Hindlimb muscle (tissue), 1 donor: ENCODE measurements around the gene BDNF. TPM values are rescaled to one million over a fixed set of nuclear protein-coding genes. Genes with fewer than 3 reads are reported as not detected.
"Not testable (repeated sequence)": the region's sequence is repeated elsewhere in the genome, so short reads cannot be mapped to it uniquely, and the experiment has no call there.

ENCODE experiments used
- DNase-seq: peaks from one replicate; pipeline ENCODE4 v3.0.0-alpha.2; 2013
- polyA plus RNA-seq: library from polyadenylated mRNA; unstranded; fragments of 120-200 nt; gene quantifications from one replicate; pipeline ENCODE4 v1.2.1, GENCODE V29; 2013; ENCODE audit not compliant: insufficient read length

The BDNF gene
- polyA plus RNA-seq, 1 donor: 1.0 TPM

DNA sequence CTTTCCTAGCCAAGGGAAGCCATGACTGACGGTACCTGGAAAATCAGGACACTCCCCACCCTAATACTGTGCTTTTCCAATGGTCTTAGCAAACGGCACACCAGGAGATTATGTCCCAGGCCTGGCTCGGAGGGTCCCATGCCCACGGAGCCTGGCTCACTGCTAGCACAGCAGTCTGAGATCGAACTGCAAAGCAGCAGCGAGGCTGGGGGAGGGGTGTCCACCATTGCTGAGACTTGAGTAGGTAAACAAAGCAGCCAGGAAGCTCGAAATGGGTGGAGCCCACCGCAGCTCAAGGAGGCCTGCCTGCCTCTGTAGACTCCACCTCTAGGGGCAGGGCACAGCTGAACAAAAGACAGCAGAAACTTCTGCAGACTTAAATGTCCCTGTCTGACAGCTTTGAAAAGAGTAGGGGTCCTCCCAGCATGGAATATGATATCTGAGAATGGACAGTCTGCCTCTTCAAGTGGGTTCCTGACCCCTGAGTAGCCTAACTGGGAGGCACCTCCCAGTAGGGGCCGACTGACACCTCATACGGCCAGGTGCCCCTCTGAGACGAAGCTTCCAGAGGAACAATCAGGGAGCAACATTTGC is 34.6 kb downstream of the BDNF start:
- DNase-seq: not testable (repeated sequence)

DNA sequence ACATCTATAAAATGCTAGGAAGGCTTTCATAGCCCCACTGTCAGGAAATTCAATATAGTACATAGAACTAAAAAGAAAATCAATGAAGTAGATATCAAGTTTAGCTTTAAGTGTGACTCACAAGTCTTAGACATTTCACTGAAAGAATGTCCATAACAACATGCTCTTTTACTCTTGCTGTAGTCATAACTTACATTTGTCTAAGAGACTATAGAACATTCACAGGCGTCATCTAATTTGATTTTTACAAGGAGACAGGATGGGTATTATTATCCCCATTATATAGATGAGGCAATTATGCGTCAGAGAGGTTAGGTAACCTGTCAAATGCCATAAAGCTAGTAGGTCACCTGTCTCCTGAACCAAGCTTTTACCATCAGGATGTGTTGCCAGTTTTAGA is 36.9 kb downstream of the BDNF start:
- no peak for DNase-seq

GRCh38 chr11:27660171-27660570 is 40.1 kb downstream of the BDNF start:
- DNase-seq: no peak

GRCh38 chr11:27658535-27659236 is 41.6 kb downstream of the BDNF start:
- DNase-seq: no peak

- DNase-seq: no peak
Observed at GRCh38 chr11:27656806-27657483, 43.3 kb downstream of the BDNF start.

- no peak for DNase-seq
Observed at GRCh38 chr11:27656320-27656719, 43.9 kb downstream of the BDNF start.

- DNase-seq: no peak
Observed at GRCh38 chr11:27653990-27654758, 46.1 kb downstream of the BDNF start.

GRCh38 chr11:27651711-27652110 is 48.5 kb downstream of the BDNF start:
- DNase-seq: no peak

DNA sequence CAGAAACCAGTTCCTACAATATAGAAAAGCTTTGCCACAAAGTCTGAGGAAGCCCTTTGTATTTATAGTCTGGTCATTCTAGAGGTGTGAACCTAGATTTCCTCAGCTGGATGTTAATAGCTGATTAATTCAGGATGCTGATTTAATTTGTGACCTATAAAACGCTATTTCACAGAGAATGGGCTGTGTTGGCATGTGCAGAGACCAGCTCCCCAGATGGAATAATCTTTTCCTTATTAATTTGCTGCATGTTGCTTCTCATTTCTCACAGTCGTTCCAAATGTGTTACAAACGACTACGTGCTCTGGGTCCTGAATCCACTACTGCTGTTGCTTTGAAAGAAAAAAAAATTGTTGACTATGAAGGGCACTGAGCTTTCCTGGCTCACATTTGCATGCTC is 49.3 kb downstream of the BDNF start:
- no peak for DNase-seq

DNA sequence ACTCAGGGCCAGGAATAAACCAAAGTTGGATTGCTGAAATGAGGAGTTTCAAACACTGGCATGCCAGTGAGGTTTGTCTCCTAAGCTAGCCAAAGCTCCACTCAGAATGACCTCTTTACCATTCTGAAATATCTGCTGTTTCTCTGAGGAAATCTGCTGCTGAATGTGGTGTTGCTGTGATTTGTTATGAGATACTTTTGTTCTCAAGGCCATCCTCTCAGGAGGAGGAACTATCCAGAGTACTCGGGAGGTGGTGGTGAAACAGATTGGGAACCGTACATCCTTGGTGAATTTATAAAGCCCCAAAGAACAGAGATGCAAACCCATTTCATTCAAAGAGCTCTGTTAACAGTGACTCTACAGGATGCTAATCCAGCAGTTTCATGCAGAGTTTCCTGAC is 50.5 kb downstream of the BDNF start:
- DNase-seq: no peak

GRCh38 chr11:27648840-27649239 is 51.4 kb downstream of the BDNF start:
- DNase-seq: no peak

DNA sequence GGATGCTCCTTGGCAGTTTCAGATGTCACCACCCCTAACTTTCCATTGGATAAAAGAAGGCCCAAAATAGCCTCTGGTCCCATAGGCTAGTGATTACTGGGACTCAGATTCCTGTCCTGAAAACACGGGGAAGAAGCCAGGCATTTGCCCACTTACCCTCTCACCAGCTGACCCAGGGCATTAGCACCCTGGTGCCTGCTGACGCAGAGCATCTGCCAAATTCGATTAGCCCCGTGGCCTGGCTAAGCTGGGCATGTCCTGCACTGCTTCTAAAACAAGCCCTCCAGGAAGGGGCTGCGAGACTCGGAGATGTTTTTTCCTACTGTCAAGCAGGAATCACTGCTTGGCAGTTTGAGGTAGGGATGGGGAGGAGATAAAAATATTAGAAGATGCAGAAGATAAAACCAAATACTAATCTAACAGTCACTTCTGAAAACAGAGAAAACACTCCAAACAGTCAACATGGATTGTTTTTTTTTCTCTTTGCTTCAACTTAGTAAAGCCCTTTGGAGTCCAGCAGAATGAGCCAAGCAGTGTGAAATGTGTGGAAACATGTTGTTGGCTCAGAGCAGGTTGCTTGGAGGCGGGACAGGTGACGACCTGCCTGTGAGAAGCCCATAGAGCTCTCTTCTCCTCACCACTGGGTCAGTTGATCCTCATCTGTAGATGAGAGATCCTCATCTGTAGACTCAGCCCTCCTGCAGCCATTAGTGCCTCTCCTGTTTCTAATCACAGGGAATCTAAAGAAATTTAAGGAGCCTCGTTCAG is 54.0 kb downstream of the BDNF start:
- no peak for DNase-seq

- DNase-seq: no peak
Observed at GRCh38 chr11:27642954-27643353, 57.3 kb downstream of the BDNF start.

DNA sequence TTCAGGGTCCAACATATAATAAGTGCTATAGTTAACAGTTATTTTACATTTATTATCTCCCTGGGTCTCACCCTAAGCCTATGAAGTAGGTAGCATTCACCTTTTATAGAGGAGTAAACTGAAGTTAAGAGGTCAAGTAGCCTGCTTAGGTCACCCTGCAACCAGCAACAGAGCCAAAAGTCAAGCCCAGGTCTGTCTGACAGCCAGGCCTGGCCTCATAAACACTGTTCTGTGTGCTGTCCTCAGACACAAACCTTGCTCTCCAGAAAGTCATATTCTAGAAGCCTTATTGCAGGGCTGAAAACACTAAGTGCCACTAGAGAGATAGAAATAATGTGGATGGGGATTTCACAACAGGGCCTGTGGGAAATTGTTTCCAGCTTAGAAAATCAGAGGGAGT is 59.3 kb downstream of the BDNF start:
- DNase-seq: no peak

- no peak for DNase-seq
Observed at GRCh38 chr11:27635567-27636037, 64.7 kb downstream of the BDNF start.

DNA sequence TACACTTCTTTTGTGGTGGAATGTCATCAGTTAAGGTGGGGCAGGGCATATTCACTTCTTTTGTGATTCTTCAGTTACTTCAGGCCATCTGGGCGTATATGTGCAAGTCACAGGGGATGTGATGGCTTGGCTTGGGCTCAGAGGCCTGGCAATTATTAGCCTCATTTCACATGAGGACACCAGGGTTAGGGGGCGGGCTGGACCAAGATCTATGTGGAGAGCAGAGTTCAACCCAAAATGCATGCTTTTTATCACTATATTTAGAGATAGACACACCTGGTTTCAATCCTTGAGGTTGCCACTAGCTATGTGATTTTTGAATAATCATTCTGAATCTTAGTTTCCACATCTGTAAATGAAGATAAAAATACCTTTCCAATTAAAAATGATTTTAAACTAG is 65.5 kb downstream of the BDNF start:
- not testable (repeated sequence) for DNase-seq

DNA sequence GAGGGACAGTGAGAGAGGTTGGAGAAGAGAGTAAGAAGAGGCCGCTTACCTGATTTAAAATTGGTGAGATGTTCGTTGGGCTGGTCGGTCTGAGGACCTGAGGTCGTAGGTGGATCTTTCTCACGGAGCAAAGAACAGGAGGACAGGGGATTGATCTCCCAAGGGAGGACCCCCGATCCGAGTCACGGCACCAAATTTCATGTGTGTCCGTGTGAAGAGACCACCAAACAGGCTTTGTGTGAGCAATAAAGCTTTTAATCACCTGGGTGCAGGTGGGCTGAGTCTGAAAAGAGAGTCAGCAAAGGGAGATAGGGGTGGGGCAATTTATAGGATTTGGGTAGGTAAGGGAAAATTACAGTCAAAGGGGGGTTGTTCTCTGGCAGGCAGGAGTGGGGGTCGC is 66.0 kb downstream of the BDNF start:
- not testable (repeated sequence) for DNase-seq

DNA sequence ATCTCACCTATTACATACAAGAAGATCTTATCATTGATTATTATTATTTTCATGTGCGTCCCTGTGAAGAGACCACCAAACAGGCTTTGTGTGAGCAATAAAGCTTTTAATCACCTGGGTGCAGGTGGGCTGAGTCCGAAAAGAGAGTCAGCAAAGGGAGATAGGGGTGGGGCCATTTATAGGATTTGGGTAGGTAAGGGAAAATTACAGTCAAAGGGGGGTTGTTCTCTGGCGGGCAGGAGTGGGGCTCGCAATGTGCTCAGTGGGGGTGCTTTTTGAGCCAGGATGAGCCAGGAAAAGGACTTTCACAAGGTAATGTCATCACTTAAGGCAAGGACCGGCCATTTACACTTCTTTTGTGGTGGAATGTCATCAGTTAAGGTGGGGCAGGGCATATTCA is 71.2 kb downstream of the BDNF start:
- DNase-seq: not testable (repeated sequence)

- DNase-seq: no peak
Observed at GRCh38 chr11:27627979-27628378, 72.3 kb downstream of the BDNF start.

DNA sequence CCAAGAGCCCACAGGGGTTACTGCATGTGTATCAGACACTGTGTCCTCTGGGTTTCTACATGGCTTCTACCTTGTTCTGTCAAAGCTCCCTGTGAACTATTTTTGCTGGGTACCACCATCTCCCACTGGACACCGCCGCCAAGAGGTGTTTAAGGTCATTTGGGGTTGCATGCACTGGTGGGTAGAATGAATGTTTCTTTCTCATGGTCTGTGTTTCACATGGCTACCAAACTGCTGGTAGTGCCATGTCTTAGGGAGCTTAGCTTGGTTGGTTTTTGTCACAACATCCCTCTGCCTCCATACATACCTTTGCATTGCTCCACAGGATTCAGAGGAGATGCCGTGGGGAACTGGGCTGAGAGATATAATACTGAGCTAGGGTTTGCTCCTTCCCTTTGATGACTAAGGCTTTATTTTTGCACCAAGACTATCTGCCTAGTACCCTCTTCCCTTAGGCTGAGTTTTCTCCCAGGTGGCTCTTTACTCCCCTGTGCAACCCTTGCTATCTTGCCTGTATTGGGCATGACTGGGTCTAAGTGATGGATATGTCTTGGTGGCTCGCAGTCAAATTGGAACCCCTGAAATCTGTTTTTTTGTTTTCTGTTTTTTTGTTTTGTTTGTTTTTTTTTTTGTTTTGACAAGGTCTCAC is 73.2 kb downstream of the BDNF start:
- no peak for DNase-seq

- no peak for DNase-seq
Observed at GRCh38 chr11:27626269-27626937, 73.9 kb downstream of the BDNF start.
